Esophagus muscularis mucosa (tissue), 3 donors: ENCODE measurements around the gene NT5DC3.

ENCODE experiments used
- POLR2A ChIP-seq: fragments of 450-650 bp; IDR thresholded peaks from one replicate; pipeline ENCODE4 v1.6.1; 2017; ENCODE audit warnings: antibody characterized with exemption, moderate library complexity, mild to moderate bottlenecking, low read depth
- POLR2AphosphoS5 ChIP-seq, 2 donors: sonication (generic); formaldehyde crosslinking; IDR thresholded peaks; one replicate each; pipeline ENCODE4 v1.6.1; 2017; ENCODE audit warnings: antibody characterized with exemption in 2 of 2
- TF ChIP-seq, protein P1 (sequence below), 3 experiments: fragments of 200-600 bp in 2 of 3; fragments of 450-650 bp in 1 of 3; sonication (generic) in 2 of 3; IDR thresholded peaks; one replicate each; pipeline ENCODE4 v1.5.1; 2017 to 2019; ENCODE audit warnings: antibody characterized with exemption in 3 of 3, mild to moderate bottlenecking in 2 of 3, moderate library complexity in 1 of 3

DNA sequence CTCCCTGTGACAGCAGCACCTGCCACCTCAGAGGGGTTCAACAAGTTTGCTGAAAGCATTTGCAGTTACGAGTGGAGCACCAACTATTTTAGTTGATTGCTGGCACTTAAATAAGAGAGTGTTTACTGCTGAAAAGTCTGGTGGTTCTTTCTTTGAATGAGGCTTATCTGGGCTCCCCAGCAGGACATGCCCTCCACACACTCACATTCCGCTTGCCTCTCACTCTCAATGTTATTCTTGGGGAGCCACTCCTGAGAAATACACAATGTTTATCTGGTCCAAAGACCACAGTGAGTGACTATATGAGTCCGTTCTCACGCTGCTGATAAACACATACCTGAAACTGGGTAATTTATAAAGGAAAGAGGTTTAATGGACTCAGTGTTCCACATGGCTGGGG lies 31.9 kb downstream of the NT5DC3 start:
- TF ChIP-seq, protein P1, sequence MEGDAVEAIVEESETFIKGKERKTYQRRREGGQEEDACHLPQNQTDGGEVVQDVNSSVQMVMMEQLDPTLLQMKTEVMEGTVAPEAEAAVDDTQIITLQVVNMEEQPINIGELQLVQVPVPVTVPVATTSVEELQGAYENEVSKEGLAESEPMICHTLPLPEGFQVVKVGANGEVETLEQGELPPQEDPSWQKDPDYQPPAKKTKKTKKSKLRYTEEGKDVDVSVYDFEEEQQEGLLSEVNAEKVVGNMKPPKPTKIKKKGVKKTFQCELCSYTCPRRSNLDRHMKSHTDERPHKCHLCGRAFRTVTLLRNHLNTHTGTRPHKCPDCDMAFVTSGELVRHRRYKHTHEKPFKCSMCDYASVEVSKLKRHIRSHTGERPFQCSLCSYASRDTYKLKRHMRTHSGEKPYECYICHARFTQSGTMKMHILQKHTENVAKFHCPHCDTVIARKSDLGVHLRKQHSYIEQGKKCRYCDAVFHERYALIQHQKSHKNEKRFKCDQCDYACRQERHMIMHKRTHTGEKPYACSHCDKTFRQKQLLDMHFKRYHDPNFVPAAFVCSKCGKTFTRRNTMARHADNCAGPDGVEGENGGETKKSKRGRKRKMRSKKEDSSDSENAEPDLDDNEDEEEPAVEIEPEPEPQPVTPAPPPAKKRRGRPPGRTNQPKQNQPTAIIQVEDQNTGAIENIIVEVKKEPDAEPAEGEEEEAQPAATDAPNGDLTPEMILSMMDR (IDR thresholded peaks at IDR 0.05), result no peak
- no peak for TF ChIP-seq POLR2AphosphoS5 (IDR thresholded peaks at IDR 0.05)
- no peak for TF ChIP-seq POLR2A
